Stimulated activated CD8-positive, alpha-beta memory T cell treated with anti-CD3 and anti-CD28 coated beads, Interleukin-7, amount 100 ng/mL, for 24 hours (primary cell): ENCODE measurements around the gene ATF4.
A peak's percentile ranks its signal among the peaks of the same experiment; 100 is the strongest.

Experiments used
- DNase-seq: peaks from one replicate; pipeline ENCODE4 v3.0.0-alpha.2; 2020; ENCODE audit warnings: low read depth

ATF4 gene

GRCh38 chr22:39528681-39529486 is 8.5 kb downstream of the ATF4 start:
- peak; percentile 75 for DNase-seq

- DNase-seq, result no peak
These were observed 9.1 kb downstream of the ATF4 start for GRCh38 chr22:39529487-39529851.

GRCh38 chr22:39530116-39530515 is 9.8 kb downstream of the ATF4 start:
- DNase-seq, result no peak

- DNase-seq, result no peak
These were observed 10.4 kb downstream of the ATF4 start for GRCh38 chr22:39530692-39531331.

- peak; percentile 98 for DNase-seq
These were observed 12.1 kb downstream of the ATF4 start, which contains the start of gene RPS19BP1 for GRCh38 chr22:39532215-39533073. Gene RPS19BP1, minus strand, starts transcription at chr22:39532748. Its CDS starts 10 bp downstream, at chr22:39532738.

GRCh38 chr22:39534092-39534506 is 13.7 kb downstream of the ATF4 start:
- no peak for DNase-seq

- peak; percentile 79 for DNase-seq
These were observed 14.4 kb downstream of the ATF4 start for GRCh38 chr22:39534591-39535356.

- no peak for DNase-seq
These were observed 15.0 kb downstream of the ATF4 start for GRCh38 chr22:39535357-39535725.

- no peak for DNase-seq
These were observed 15.6 kb downstream of the ATF4 start for GRCh38 chr22:39535831-39536449.

- no peak for DNase-seq
These were observed 16.3 kb downstream of the ATF4 start for GRCh38 chr22:39536711-39537110.

- DNase-seq, result no peak
These were observed 17.6 kb downstream of the ATF4 start for GRCh38 chr22:39537975-39538374.

- no peak for DNase-seq
These were observed 22.7 kb downstream of the ATF4 start for GRCh38 chr22:39543095-39543494.

GRCh38 chr22:39545386-39546365 is 25.3 kb downstream of the ATF4 start:
- peak; percentile 52 for DNase-seq

GRCh38 chr22:39546889-39547586 is 26.7 kb downstream of the ATF4 start:
- no peak for DNase-seq

- no peak for DNase-seq
These were observed 27.2 kb downstream of the ATF4 start for GRCh38 chr22:39547587-39547947.

GRCh38 chr22:39553429-39553828 is 33.1 kb downstream of the ATF4 start:
- DNase-seq, result no peak

- DNase-seq, result no peak
These were observed 33.8 kb downstream of the ATF4 start for GRCh38 chr22:39554151-39554550.

GRCh38 chr22:39556970-39557841 is 36.8 kb downstream of the ATF4 start:
- no peak for DNase-seq
